Stomach (tissue), 9 donors: ENCODE results near the gene IL17RE. TPM values are rescaled to one million over a fixed set of nuclear protein-coding genes. Genes with fewer than 3 reads are reported as not detected.

Source experiments
- DNase-seq, 2 donors: peaks; one replicate each; pipeline versions ENCODE4 v3.0.0 to v3.0.0-alpha.2; 2013 to 2019
- H3K27ac ChIP-seq, 5 donors: fragments of 200-600 bp in 4 of 5; sonication (generic) in 4 of 5; one replicate each; pipeline ENCODE4 v1.5.1; 2013 to 2019; ENCODE audit warnings: mild to moderate bottlenecking in 1 of 5, moderate library complexity in 1 of 5
- H3K27me3 ChIP-seq, 3 donors: fragments of 200-600 bp; sonication (generic); one replicate each; pipeline ENCODE4 v1.5.1; 2017 to 2019; ENCODE audit warnings: mixed run types in 1 of 3
- H3K36me3 ChIP-seq, 4 donors: fragments of 200-600 bp; sonication (generic); 1 replicate in 3 of 4; 2 replicates in 1 of 4; pipeline ENCODE4 v1.5.1; 2016 to 2019
- H3K4me1 ChIP-seq, 4 donors: fragments of 200-600 bp; sonication (generic); one replicate each; pipeline ENCODE4 v1.5.1; 2016 to 2019
- H3K4me3 ChIP-seq, 4 donors: fragments of 200-600 bp; sonication (generic) in 3 of 4; one replicate each; pipeline ENCODE4 v1.5.1; 2016 to 2019; ENCODE audit warnings: mild to moderate bottlenecking in 1 of 4
- H3K9me3 ChIP-seq, 4 donors: fragments of 200-600 bp; sonication (generic); one replicate each; pipeline ENCODE4 v1.5.1; 2016 to 2019
- EP300 ChIP-seq: sonication (generic); formaldehyde crosslinking; IDR thresholded peaks from one replicate; pipeline ENCODE4 v1.6.1; 2017; ENCODE audit warnings: antibody characterized with exemption
- POLR2A ChIP-seq, 4 donors: fragments of 450-650 bp; IDR thresholded peaks; one replicate each; pipeline ENCODE4 v1.6.1; 2016; ENCODE audit warnings: antibody characterized with exemption in 4 of 4, control low read depth in 2 of 4, mild to moderate bottlenecking in 1 of 4, moderate library complexity in 1 of 4
- POLR2AphosphoS5 ChIP-seq, 3 donors: sonication (generic); formaldehyde crosslinking; IDR thresholded peaks; one replicate each; pipeline ENCODE4 v1.6.1; 2016; ENCODE audit warnings: antibody characterized with exemption in 3 of 3
- WGBS, 5 donors: extraction: QIAGEN DNeasy Blood & Tissue Kit in 3 of 5; methylation state at CpG; one replicate each; pipeline versions ENCODE4 v1.1.5 to v1.1.7; 2013 to 2018; 5-methylcytosine and 5-hydroxymethylcytosine counted together
- intact Hi-C: fragments of 100-400 bp; cut with DNase I; formaldehyde crosslinking; loops from one replicate; pipeline ENCODE4 v1.15.1; 2023; ENCODE audit warnings: low total_unique reads
- polyA plus RNA-seq, 3 donors: library from polyadenylated mRNA; stranded (reverse); fragments of 200-250 nt; gene quantifications; one replicate each; pipeline ENCODE4 v1.2.3, GENCODE V29; 2013
- total RNA-seq, 5 donors: library from RNA; depleted of rRNA; stranded (reverse); fragments of >200 nt; gene quantifications; one replicate each; pipeline versions ENCODE4 v1.1.0 to v1.2.3, GENCODE V29; 2014 to 2016
- TF ChIP-seq, protein P1 (sequence below), 7 experiments: fragments of 450-650 bp in 4 of 7; fragments of 200-600 bp in 3 of 7; sonication (generic) in 3 of 7; IDR thresholded peaks; one replicate each; pipeline ENCODE4 v1.5.1; 2016 to 2019; ENCODE audit warnings: antibody characterized with exemption in 7 of 7, control low read depth in 2 of 7, mild to moderate bottlenecking in 1 of 7
- donor health status: healthy with polysubstance abuse.
- donor health status: Bipolar disorder and iron deficiency.
- donor health status: healthy.

IL17RE gene
- total and polyA plus RNA-seq, 8 donors, result 10.3 to 301 (median 40.7) TPM

DNA sequence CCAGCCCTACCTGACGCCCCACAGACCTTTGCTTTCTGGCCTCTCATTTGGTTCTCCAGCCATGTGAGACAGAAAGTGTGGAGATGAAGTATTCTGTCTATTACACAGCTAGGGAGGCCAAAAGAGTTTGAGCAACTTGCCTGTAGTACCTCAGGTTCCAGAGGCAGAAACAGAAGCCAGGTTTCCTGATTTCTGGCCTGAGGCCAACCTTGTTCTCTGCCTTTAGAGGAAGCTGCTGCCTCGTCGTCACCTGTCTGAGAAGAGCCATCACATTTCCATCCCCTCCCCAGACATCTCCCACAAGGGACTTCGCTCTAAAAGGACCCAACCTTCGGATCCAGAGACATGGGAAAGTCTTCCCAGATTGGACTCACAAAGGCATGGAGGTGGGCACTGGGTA is 3.8 kb downstream of the IL17RE start:
- H3K4me3 ChIP-seq, result no peak overlapping the region
- H3K9me3 ChIP-seq, result no peaks in the 10 kb centered on the region
- peak in 1 of 2 donors; percentile 53 for DNase-seq
- no peak overlapping the region for H3K27ac ChIP-seq
- WGBS, 5 donors, result 77 to 96% (median 88%) methylated on average over 5 of the region's 5 CpGs
- peaks cover 8 to 32% (median 17%) of the 10 kb centered on the region in 4 donors for H3K4me1 ChIP-seq
- H3K27me3 ChIP-seq, result no peaks in the 10 kb centered on the region
- intact Hi-C loops, result no loop called here
- TF ChIP-seq POLR2A (IDR thresholded peaks at IDR 0.05), result no peak
- TF ChIP-seq POLR2AphosphoS5 (IDR thresholded peaks at IDR 0.05), result no peak
- TF ChIP-seq, protein P1, sequence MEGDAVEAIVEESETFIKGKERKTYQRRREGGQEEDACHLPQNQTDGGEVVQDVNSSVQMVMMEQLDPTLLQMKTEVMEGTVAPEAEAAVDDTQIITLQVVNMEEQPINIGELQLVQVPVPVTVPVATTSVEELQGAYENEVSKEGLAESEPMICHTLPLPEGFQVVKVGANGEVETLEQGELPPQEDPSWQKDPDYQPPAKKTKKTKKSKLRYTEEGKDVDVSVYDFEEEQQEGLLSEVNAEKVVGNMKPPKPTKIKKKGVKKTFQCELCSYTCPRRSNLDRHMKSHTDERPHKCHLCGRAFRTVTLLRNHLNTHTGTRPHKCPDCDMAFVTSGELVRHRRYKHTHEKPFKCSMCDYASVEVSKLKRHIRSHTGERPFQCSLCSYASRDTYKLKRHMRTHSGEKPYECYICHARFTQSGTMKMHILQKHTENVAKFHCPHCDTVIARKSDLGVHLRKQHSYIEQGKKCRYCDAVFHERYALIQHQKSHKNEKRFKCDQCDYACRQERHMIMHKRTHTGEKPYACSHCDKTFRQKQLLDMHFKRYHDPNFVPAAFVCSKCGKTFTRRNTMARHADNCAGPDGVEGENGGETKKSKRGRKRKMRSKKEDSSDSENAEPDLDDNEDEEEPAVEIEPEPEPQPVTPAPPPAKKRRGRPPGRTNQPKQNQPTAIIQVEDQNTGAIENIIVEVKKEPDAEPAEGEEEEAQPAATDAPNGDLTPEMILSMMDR (IDR thresholded peaks at IDR 0.05), result no peak
- TF ChIP-seq EP300, result no peak
- H3K36me3 ChIP-seq, result peaks cover 6 to 28% (median 24%) of the 10 kb centered on the region in 4 donors

GRCh38 chr3:9908286-9908685 is 5.6 kb downstream of the IL17RE start:
- peaks cover 6 to 34% (median 27%) of the 10 kb centered on the region in 4 donors for H3K36me3 ChIP-seq
- WGBS, 5 donors, result 75 to 83% (median 79%) methylated on average over 3 of the region's 3 CpGs

DNA sequence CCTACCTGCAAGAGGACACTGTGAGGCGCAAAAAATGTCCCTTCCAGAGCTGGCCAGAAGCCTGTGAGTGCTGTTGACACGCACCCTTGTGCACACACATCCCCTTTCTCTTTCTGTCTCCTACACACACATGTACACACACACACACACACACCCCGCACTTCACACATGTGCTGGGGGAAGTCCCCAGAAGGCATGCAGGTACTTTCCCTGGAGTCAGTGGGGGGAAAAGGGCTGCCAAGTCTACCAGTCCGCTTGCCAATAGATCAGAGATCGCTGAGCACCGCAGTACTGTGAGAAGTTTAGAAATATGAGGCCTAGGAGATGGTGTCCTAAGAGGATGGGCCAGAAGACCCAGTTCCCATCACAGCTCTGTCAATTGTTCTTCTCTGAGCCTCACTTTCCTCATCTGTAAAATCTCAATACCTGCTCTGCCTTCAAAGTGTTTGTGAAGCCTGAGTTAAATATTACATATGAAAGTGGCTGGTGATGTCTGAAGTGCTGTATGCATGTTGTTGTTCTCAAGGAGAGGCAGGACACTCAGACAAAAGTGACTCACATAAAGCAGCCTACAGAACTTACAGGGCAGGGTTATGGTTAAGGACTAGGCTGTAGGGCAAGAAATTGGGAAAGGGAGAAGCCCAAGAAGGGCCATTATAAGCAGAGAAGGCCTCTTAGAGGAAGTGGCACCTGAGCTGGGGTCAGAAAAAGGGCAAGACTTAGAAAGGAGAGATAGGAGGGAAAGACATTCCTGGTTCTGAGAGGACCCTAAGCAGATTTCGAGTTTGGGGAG is 6.8 kb downstream of the IL17RE start:
- H3K9me3 ChIP-seq, result no peaks in the 10 kb centered on the region
- WGBS, 5 donors, result 62 to 81% (median 74%) methylated on average over 7 of the region's 7 CpGs
- no peak overlapping the region for H3K27ac ChIP-seq
- peaks cover 7 to 36% (median 24%) of the 10 kb centered on the region in 4 donors for H3K4me1 ChIP-seq
- no peaks in the 10 kb centered on the region for H3K27me3 ChIP-seq
- H3K4me3 ChIP-seq, result no peak overlapping the region
- peak in 1 of 2 donors; percentile 40 for DNase-seq
- TF ChIP-seq POLR2A (IDR thresholded peaks at IDR 0.05) (no peak), POLR2AphosphoS5 (IDR thresholded peaks at IDR 0.05) (no peak), EP300 (no peak)
- TF ChIP-seq, protein P1 (IDR thresholded peaks at IDR 0.05), result no peak
- H3K36me3 ChIP-seq, result peaks cover 6 to 34% (median 27%) of the 10 kb centered on the region in 4 donors
- intact Hi-C loops, result loop anchor here (10.0 kb wide), 1 partner anchor 65 kb away; the partner anchor contains the start of gene RPUSD3

More at GRCh38 chr3:9908286-9908685, 5.6 kb downstream of the IL17RE start:
- no peaks in the 10 kb centered on the region for H3K9me3 ChIP-seq
- no peak for TF ChIP-seq POLR2A (IDR thresholded peaks at IDR 0.05)
- no peak for TF ChIP-seq POLR2AphosphoS5 (IDR thresholded peaks at IDR 0.05)
- no peak for TF ChIP-seq EP300
- TF ChIP-seq, protein P1 (IDR thresholded peaks at IDR 0.05), result no peak
- intact Hi-C loops, result no loop called here
- H3K4me1 ChIP-seq, result peaks cover 4 to 36% (median 13%) of the 10 kb centered on the region in 4 donors
- no peak overlapping the region for H3K27ac ChIP-seq
- no peak overlapping the region for H3K4me3 ChIP-seq
- H3K27me3 ChIP-seq, result no peaks in the 10 kb centered on the region
- DNase-seq, result no peak

GRCh38 chr3:9911863-9912262 is 9.2 kb downstream of the IL17RE start:
- intact Hi-C loops, result loop anchor here (10.0 kb wide), 1 partner anchor 67 kb away; the partner anchor contains the start of gene RPUSD3
- Histone ChIP-seq H3K36me3 (peaks cover 5 to 31% (median 27%) of the 10 kb centered on the region in 4 donors), H3K27ac (no peak overlapping the region), H3K9me3 (no peaks in the 10 kb centered on the region), H3K4me1 (peaks cover 30 to 58% (median 47%) of the 10 kb centered on the region in 4 donors), H3K4me3 (no peak overlapping the region), H3K27me3 (no peaks in the 10 kb centered on the region)
- TF ChIP-seq POLR2A (IDR thresholded peaks at IDR 0.05) (no peak), EP300 (no peak), POLR2AphosphoS5 (IDR thresholded peaks at IDR 0.05) (no peak)
- TF ChIP-seq, protein P1 (IDR thresholded peaks at IDR 0.05), result no peak
- 79 to 87% (median 85%) methylated on average over 7 to 8 of the region's 8 CpGs for WGBS, 5 donors
- DNase-seq, result no peak
